Liver (tissue), 9 donors: ENCODE measurements around the gene BTBD8. TPM values are rescaled to one million over a fixed set of nuclear protein-coding genes. Genes with fewer than 3 reads are reported as not detected.

Experiments
- DNase-seq: peaks from one replicate; pipeline ENCODE4 v3.0.0-alpha.2; 2017; ENCODE audit warnings: low spot score
- H3K27ac ChIP-seq, 2 donors: one replicate each; pipeline ENCODE4 v1.7.0; 2013; ENCODE audit warnings: inconsistent platforms in 2 of 2, low read length in 2 of 2, control low read depth in 1 of 2, low read depth in 1 of 2, mild to moderate bottlenecking in 1 of 2
- H3K27me3 ChIP-seq, 4 donors: one replicate each; pipeline versions ENCODE4 v1.6.1 to v1.7.0; 2013; ENCODE audit warnings: low read length in 3 of 4, inconsistent platforms in 1 of 4, mild to moderate bottlenecking in 1 of 4, moderate library complexity in 1 of 4; ENCODE audit not compliant: control insufficient read depth in 4 of 4, insufficient read depth in 4 of 4
- H3K36me3 ChIP-seq, 4 donors: one replicate each; pipeline versions ENCODE4 v1.6.1 to v1.7.0; 2013; ENCODE audit warnings: low read length in 3 of 4, mild to moderate bottlenecking in 3 of 4, low read depth in 1 of 4, moderate library complexity in 1 of 4; ENCODE audit not compliant: control insufficient read depth in 4 of 4, insufficient read depth in 3 of 4
- H3K4me1 ChIP-seq, 4 donors: one replicate each; pipeline versions ENCODE4 v1.6.1 to v1.7.0; 2013; ENCODE audit warnings: low read length in 3 of 4, mild to moderate bottlenecking in 3 of 4, moderate library complexity in 1 of 4; ENCODE audit not compliant: control insufficient read depth in 4 of 4, insufficient read depth in 4 of 4
- H3K4me3 ChIP-seq, 3 donors: one replicate each; pipeline versions ENCODE4 v1.6.1 to v1.7.0; 2013; ENCODE audit warnings: low read length in 3 of 3, control low read depth in 1 of 3, low read depth in 1 of 3, mild to moderate bottlenecking in 1 of 3
- H3K9ac ChIP-seq, 2 donors: one replicate each; pipeline ENCODE4 v1.7.0; 2013; ENCODE audit warnings: low read length in 2 of 2, mild to moderate bottlenecking in 2 of 2, moderate library complexity in 2 of 2, control low read depth in 1 of 2, low read depth in 1 of 2
- H3K9me3 ChIP-seq, 4 donors: one replicate each; pipeline versions ENCODE4 v1.6.1 to v1.7.0; 2013; ENCODE audit warnings: low read length in 3 of 4; ENCODE audit not compliant: control insufficient read depth in 4 of 4
- EGR1 ChIP-seq, 2 donors: IDR thresholded peaks; 2 replicates each; pipeline ENCODE4 v1.6.1; 2016 to 2018; ENCODE audit warnings: antibody characterized with exemption in 2 of 2, low read depth in 2 of 2
- FOXA1 ChIP-seq: IDR thresholded peaks from 2 replicates; pipeline ENCODE4 v1.6.1; 2016; ENCODE audit warnings: antibody characterized with exemption
- FOXA2 ChIP-seq: IDR thresholded peaks from 2 replicates; pipeline ENCODE4 v1.6.1; 2016; ENCODE audit warnings: antibody characterized with exemption
- GABPA ChIP-seq, 2 donors: IDR thresholded peaks in 1 of 2; conservative IDR thresholded peaks in 1 of 2; 2 replicates each; pipeline ENCODE4 v1.6.1; 2016; ENCODE audit warnings: antibody characterized with exemption in 2 of 2, mild to moderate bottlenecking in 1 of 2, moderate library complexity in 1 of 2
- HNF4A ChIP-seq, 2 donors: conservative IDR thresholded peaks; 2 replicates each; pipeline ENCODE4 v1.6.1; 2016; ENCODE audit warnings: antibody characterized with exemption in 2 of 2, mild to moderate bottlenecking in 2 of 2
- HNF4G ChIP-seq: IDR thresholded peaks from 2 replicates; pipeline ENCODE4 v1.6.1; 2016; ENCODE audit warnings: antibody characterized with exemption
- JUND ChIP-seq, 2 donors: IDR thresholded peaks; 2 replicates each; pipeline ENCODE4 v1.6.1; 2016; ENCODE audit warnings: antibody characterized with exemption in 2 of 2
- NR2F2 ChIP-seq: IDR thresholded peaks from 2 replicates; pipeline ENCODE4 v1.6.1; 2016; ENCODE audit warnings: antibody characterized with exemption
- RAD21 ChIP-seq, 2 donors: IDR thresholded peaks; 2 replicates each; pipeline ENCODE4 v1.6.1; 2016; ENCODE audit warnings: antibody characterized with exemption in 2 of 2, mild to moderate bottlenecking in 2 of 2
- RXRA ChIP-seq, 2 donors: IDR thresholded peaks; 2 replicates each; pipeline ENCODE4 v1.6.1; 2017 to 2018; ENCODE audit warnings: antibody characterized with exemption in 2 of 2, mild to moderate bottlenecking in 1 of 2
- SP1 ChIP-seq: IDR thresholded peaks from 2 replicates; pipeline ENCODE4 v1.6.1; 2018; ENCODE audit warnings: antibody characterized with exemption, mild to moderate bottlenecking
- TAF1 ChIP-seq: conservative IDR thresholded peaks from 2 replicates; pipeline ENCODE4 v1.6.1; 2016; ENCODE audit warnings: antibody characterized with exemption, mild to moderate bottlenecking
- YY1 ChIP-seq: IDR thresholded peaks from 2 replicates; pipeline ENCODE4 v1.6.1; 2016; ENCODE audit warnings: antibody characterized with exemption, mild to moderate bottlenecking
- WGBS: extraction: QIAGEN DNeasy Blood & Tissue Kit; methylation state at CpG from one replicate; pipeline ENCODE4 v1.1.7; 2013; 5-methylcytosine and 5-hydroxymethylcytosine counted together
- polyA plus RNA-seq, 2 donors: library from polyadenylated mRNA; stranded (reverse) in 1 of 2; unstranded in 1 of 2; fragments of 200-250 nt in 1 of 2; fragments of >200 nt in 1 of 2; fragmentation: Nextera tagmentation in 1 of 2; extraction: Ambion mirVana in 1 of 2; gene quantifications; one replicate each; pipeline versions ENCODE4 v1.2.1 to v1.2.3, GENCODE V29; 2013 to 2015
- total RNA-seq, 2 donors: library from RNA; depleted of rRNA; stranded (reverse); fragments of >200 nt; gene quantifications; one replicate each; pipeline ENCODE4 v1.2.3, GENCODE V29; 2014
- TF ChIP-seq, protein P1 (sequence below): fragments of 150-350 bp; IDR thresholded peaks from 2 replicates; pipeline ENCODE4 v1.5.1; 2017; ENCODE audit warnings: improper control_type of control experiment, low read depth, low read length; ENCODE audit not compliant: missing input control
- TF ChIP-seq, protein P2 (sequence below): IDR thresholded peaks from 2 replicates; pipeline ENCODE4 v1.6.1; 2016; ENCODE audit warnings: antibody characterized with exemption
- TF ChIP-seq, protein P3 (sequence below): IDR thresholded peaks from 2 replicates; pipeline ENCODE4 v1.6.1; 2016; ENCODE audit warnings: antibody characterized with exemption
- TF ChIP-seq, protein P4 (sequence below): IDR thresholded peaks from 2 replicates; pipeline ENCODE4 v1.6.1; 2016; ENCODE audit warnings: antibody characterized with exemption
- TF ChIP-seq, protein P5 (sequence below): IDR thresholded peaks from 2 replicates; pipeline ENCODE4 v1.6.1; 2016; ENCODE audit warnings: antibody characterized with exemption, mild to moderate bottlenecking
- donor health status: healthy.
- donor health status: healthy.
- donor health status: healthy.
- donor health status: healthy.
- donor health status: healthy.

The BTBD8 gene
- total and polyA plus RNA-seq, 4 donors = 0.47 to 1.8 (median 1.1) TPM

DNA sequence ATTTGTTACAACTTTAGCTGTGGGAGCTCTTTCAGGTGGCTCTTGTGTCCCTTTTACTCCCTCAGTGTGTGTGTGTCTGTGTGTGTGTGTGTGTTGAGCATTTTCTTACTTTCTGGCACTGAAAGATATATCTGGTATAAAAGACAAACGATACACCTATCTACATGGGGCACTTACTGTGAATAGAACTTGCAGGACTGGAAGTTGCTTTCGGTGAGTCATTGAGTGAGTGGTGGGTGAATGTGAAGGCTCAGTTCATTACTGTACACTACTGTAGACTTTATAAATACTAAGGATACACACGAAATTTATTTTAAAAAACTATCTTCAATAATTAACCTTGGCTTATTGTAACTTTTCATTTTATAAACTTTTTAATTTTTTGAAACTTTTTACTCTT is 38.7 kb downstream of the BTBD8 start (continued):
- TF ChIP-seq, protein P1, sequence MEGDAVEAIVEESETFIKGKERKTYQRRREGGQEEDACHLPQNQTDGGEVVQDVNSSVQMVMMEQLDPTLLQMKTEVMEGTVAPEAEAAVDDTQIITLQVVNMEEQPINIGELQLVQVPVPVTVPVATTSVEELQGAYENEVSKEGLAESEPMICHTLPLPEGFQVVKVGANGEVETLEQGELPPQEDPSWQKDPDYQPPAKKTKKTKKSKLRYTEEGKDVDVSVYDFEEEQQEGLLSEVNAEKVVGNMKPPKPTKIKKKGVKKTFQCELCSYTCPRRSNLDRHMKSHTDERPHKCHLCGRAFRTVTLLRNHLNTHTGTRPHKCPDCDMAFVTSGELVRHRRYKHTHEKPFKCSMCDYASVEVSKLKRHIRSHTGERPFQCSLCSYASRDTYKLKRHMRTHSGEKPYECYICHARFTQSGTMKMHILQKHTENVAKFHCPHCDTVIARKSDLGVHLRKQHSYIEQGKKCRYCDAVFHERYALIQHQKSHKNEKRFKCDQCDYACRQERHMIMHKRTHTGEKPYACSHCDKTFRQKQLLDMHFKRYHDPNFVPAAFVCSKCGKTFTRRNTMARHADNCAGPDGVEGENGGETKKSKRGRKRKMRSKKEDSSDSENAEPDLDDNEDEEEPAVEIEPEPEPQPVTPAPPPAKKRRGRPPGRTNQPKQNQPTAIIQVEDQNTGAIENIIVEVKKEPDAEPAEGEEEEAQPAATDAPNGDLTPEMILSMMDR = no peak
- TF ChIP-seq HNF4G (no peak), GABPA (IDR thresholded peaks at IDR 0.05 in 1 of 2, conservative IDR thresholded peaks at IDR 0.05 in 1 of 2) (no peak), RAD21 (IDR thresholded peaks at IDR 0.05) (no peak)

DNA sequence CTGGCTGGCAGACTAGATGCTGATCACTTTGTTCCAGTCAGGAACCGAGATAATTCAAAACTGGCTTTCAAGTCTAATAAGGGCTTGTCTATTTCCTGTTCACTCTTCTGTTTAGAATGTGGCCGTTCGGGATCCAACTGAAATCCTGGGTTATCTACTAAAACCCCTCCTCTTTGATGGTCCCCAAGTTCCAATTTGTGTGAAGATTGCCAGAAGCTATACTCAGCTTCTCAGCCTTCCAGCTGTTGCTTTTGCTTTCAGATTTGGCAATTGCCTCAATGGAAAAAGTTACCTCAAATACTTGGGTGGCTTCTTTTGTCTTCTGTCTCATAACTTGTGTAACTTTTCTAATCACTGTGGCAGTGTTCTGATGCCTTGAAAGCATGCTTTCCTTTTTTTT is 43.7 kb downstream of the BTBD8 start:
- Histone ChIP-seq H3K9me3 (no peaks in the 10 kb centered on the region), H3K9ac (no peak overlapping the region), H3K27me3 (no peaks in the 10 kb centered on the region), H3K27ac (no peak overlapping the region), H3K36me3 (no peaks in the 10 kb centered on the region), H3K4me3 (no peak overlapping the region), H3K4me1 (peaks cover 0 to 2% (median 0%) of the 10 kb centered on the region in 4 donors)
- TF ChIP-seq, protein P2, sequence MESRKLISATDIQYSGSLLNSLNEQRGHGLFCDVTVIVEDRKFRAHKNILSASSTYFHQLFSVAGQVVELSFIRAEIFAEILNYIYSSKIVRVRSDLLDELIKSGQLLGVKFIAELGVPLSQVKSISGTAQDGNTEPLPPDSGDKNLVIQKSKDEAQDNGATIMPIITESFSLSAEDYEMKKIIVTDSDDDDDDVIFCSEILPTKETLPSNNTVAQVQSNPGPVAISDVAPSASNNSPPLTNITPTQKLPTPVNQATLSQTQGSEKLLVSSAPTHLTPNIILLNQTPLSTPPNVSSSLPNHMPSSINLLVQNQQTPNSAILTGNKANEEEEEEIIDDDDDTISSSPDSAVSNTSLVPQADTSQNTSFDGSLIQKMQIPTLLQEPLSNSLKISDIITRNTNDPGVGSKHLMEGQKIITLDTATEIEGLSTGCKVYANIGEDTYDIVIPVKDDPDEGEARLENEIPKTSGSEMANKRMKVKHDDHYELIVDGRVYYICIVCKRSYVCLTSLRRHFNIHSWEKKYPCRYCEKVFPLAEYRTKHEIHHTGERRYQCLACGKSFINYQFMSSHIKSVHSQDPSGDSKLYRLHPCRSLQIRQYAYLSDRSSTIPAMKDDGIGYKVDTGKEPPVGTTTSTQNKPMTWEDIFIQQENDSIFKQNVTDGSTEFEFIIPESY = no peak
- TF ChIP-seq GABPA (IDR thresholded peaks at IDR 0.05 in 1 of 2, conservative IDR thresholded peaks at IDR 0.05 in 1 of 2) (no peak), RXRA (IDR thresholded peaks at IDR 0.05) (no peak), TAF1 (no peak), HNF4A (conservative IDR thresholded peaks at IDR 0.05) (no peak), JUND (IDR thresholded peaks at IDR 0.05) (no peak), FOXA2 (no peak), HNF4G (no peak), RAD21 (IDR thresholded peaks at IDR 0.05) (no peak), NR2F2 (no peak), EGR1 (IDR thresholded peaks at IDR 0.05; ENCODE audit: low read depth in 2 of 2) (no peak), SP1 (no peak), YY1 (no peak), FOXA1 (no peak)
- TF ChIP-seq, protein P3, sequence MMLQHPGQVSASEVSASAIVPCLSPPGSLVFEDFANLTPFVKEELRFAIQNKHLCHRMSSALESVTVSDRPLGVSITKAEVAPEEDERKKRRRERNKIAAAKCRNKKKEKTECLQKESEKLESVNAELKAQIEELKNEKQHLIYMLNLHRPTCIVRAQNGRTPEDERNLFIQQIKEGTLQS = no peak
- TF ChIP-seq, protein P1 = no peak
- TF ChIP-seq, protein P4, sequence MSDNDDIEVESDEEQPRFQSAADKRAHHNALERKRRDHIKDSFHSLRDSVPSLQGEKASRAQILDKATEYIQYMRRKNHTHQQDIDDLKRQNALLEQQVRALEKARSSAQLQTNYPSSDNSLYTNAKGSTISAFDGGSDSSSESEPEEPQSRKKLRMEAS = no peak
- TF ChIP-seq, protein P5, sequence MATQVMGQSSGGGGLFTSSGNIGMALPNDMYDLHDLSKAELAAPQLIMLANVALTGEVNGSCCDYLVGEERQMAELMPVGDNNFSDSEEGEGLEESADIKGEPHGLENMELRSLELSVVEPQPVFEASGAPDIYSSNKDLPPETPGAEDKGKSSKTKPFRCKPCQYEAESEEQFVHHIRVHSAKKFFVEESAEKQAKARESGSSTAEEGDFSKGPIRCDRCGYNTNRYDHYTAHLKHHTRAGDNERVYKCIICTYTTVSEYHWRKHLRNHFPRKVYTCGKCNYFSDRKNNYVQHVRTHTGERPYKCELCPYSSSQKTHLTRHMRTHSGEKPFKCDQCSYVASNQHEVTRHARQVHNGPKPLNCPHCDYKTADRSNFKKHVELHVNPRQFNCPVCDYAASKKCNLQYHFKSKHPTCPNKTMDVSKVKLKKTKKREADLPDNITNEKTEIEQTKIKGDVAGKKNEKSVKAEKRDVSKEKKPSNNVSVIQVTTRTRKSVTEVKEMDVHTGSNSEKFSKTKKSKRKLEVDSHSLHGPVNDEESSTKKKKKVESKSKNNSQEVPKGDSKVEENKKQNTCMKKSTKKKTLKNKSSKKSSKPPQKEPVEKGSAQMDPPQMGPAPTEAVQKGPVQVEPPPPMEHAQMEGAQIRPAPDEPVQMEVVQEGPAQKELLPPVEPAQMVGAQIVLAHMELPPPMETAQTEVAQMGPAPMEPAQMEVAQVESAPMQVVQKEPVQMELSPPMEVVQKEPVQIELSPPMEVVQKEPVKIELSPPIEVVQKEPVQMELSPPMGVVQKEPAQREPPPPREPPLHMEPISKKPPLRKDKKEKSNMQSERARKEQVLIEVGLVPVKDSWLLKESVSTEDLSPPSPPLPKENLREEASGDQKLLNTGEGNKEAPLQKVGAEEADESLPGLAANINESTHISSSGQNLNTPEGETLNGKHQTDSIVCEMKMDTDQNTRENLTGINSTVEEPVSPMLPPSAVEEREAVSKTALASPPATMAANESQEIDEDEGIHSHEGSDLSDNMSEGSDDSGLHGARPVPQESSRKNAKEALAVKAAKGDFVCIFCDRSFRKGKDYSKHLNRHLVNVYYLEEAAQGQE = no peak
- WGBS = 71% methylated on average over 3 of the region's 3 CpGs
- no peak for DNase-seq
